ENCODE data around the gene CNPY1.
"Not testable (repeated sequence)": the region's sequence is repeated elsewhere in the genome, so short reads cannot be mapped to it uniquely, and the experiment has no call there.

CNPY1 gene

DNA sequence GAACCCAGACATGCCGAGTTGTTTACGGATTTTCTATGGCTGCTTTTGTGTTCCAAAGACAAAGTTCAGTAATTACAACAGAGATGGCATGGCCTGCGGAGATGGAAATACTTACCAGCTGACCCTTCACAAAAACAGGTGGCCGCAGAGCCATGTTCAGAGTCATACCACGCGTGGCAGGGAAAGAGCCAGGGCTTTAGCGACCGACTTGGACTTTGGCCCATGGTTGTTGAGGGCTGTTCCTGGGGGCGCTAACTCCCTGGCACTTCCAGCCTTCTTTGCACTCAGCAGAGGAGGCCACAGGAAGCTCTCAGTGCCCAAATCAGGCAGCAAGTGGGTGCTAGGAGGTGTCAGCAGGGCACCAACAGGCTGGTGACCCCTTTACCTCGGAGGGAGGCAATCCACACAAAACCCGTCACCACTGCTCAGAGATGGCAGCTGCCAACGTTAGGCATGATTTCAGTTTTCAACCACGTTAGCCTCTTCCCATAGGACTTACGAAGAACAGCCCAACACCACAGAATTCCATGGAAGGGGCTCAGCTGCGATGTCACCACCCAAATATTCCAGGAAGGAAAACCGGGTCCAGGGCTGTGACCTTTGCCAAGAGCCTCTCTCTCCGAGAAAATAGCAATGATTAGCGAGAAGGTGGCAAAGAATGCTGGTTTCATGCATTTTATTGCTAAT, 21.4 kb upstream of the CNPY1 start:
- no peak overlapping the region for H3K4me3 ChIP-seq (ENCODE audit: low read depth, low read length)
- POLR2A ChIA-PET, result no interaction called here
- DNase-seq (ENCODE audit: low read depth, low spot score), result no peak
- CTCF ChIA-PET, result interaction anchor here (0.6 kb wide), 1 partner anchor 148 kb away, joined by 3 read pairs; no protein-coding TSS in a partner anchor
- TF ChIP-seq, protein P1, sequence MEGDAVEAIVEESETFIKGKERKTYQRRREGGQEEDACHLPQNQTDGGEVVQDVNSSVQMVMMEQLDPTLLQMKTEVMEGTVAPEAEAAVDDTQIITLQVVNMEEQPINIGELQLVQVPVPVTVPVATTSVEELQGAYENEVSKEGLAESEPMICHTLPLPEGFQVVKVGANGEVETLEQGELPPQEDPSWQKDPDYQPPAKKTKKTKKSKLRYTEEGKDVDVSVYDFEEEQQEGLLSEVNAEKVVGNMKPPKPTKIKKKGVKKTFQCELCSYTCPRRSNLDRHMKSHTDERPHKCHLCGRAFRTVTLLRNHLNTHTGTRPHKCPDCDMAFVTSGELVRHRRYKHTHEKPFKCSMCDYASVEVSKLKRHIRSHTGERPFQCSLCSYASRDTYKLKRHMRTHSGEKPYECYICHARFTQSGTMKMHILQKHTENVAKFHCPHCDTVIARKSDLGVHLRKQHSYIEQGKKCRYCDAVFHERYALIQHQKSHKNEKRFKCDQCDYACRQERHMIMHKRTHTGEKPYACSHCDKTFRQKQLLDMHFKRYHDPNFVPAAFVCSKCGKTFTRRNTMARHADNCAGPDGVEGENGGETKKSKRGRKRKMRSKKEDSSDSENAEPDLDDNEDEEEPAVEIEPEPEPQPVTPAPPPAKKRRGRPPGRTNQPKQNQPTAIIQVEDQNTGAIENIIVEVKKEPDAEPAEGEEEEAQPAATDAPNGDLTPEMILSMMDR (IDR thresholded peaks at IDR 0.05; ENCODE audit: insufficient read depth, low read length, missing control alignments), result no peak

- DNase-seq (ENCODE audit: low read depth, low spot score), result no peak
- CTCF ChIA-PET, result no interaction called here
- H3K4me3 ChIP-seq (ENCODE audit: low read depth, low read length), result no peak overlapping the region
- TF ChIP-seq, protein P1 (IDR thresholded peaks at IDR 0.05; ENCODE audit: insufficient read depth, low read length, missing control alignments), result no peak
- POLR2A ChIA-PET, result no interaction called here
Observed at GRCh38 chr7:155566011-155566836, 19.9 kb upstream of the CNPY1 start.

DNA sequence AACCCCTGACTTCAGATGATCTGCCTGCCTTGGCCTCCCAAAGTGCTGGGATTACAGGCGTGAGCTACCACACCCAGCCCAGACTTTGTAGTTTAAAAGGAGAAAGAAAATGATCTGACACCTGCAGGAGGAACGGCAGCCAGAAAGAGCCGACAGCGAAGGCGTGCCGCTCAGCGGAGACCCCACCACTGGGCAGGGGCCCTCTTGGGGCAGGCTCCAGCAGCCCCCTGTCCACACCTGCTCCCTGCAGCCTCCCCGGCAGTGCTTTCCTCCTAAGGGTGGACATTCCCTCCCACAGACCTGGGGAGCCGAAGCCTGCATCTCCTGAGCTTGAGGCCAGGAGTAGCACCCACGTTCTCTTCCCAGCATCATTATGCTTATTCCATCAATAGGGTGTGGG, 19.2 kb upstream of the CNPY1 start:
- TF ChIP-seq, protein P1 (IDR thresholded peaks at IDR 0.05; ENCODE audit: insufficient read depth, low read length, missing control alignments), result no peak
- DNase-seq (ENCODE audit: low read depth, low spot score), result no peak

GRCh38 chr7:155562976-155563375, 16.6 kb upstream of the CNPY1 start:
- CTCF ChIA-PET; POLR2A ChIA-PET; DNase-seq (ENCODE audit: low read depth, low spot score); H3K4me3 ChIP-seq (ENCODE audit: low read depth, low read length): not testable (repeated sequence)

More for the DNA sequence above, 19.2 kb upstream of the CNPY1 start:
- H3K4me3 ChIP-seq (ENCODE audit: low read depth, low read length), result no peak overlapping the region
- ChIA-PET CTCF (interaction anchor here (1.3 kb wide), 1 partner anchor 33 kb away, joined by 3 read pairs; no protein-coding TSS in a partner anchor), POLR2A (no interaction called here)

GRCh38 chr7:155562106-155562505, 15.7 kb upstream of the CNPY1 start:
- DNase-seq (ENCODE audit: low read depth, low spot score), result no peak
- POLR2A ChIA-PET, result no interaction called here
- TF ChIP-seq, protein P1 (IDR thresholded peaks at IDR 0.05; ENCODE audit: insufficient read depth, low read length, missing control alignments), result no peak
- CTCF ChIA-PET, result no interaction called here
- H3K4me3 ChIP-seq (ENCODE audit: low read depth, low read length), result no peak overlapping the region

GRCh38 chr7:155560982-155561686, 14.8 kb upstream of the CNPY1 start:
- TF ChIP-seq, protein P1 (IDR thresholded peaks at IDR 0.05; ENCODE audit: insufficient read depth, low read length, missing control alignments), result no peak
- POLR2A ChIA-PET, result no interaction called here

More at GRCh38 chr7:155560982-155561686, 14.8 kb upstream of the CNPY1 start:
- DNase-seq (ENCODE audit: low read depth, low spot score), result no peak
- no peak overlapping the region for H3K4me3 ChIP-seq (ENCODE audit: low read depth, low read length)
- CTCF ChIA-PET, result no interaction called here
